Amygdala (tissue), 56 donors: ENCODE measurements around the gene REPS1.
"Not testable (repeated sequence)": the region's sequence is repeated elsewhere in the genome, so short reads cannot be mapped to it uniquely, and the experiment has no call there.

Experiments
- DNase-seq, 56 donors: peaks; one replicate each; lab custom pipeline; 2025; lab: John Stamatoyannopoulos, UW

REPS1 gene

GRCh38 chr6:139008117-139008516, 20.1 kb upstream of the REPS1 start:
- no peak for DNase-seq

GRCh38 chr6:139007428-139007827, 19.4 kb upstream of the REPS1 start:
- no peak for DNase-seq

- DNase-seq, result no peak
Observed at GRCh38 chr6:139006477-139006876, 18.4 kb upstream of the REPS1 start.

GRCh38 chr6:139003751-139004150, 15.7 kb upstream of the REPS1 start:
- no peak for DNase-seq

GRCh38 chr6:138999949-139000725, 12.1 kb upstream of the REPS1 start:
- no peak for DNase-seq

GRCh38 chr6:138997136-138997535, 9.1 kb upstream of the REPS1 start:
- no peak for DNase-seq

- DNase-seq, result no peak
Observed at GRCh38 chr6:138996524-138996923, 8.5 kb upstream of the REPS1 start.

GRCh38 chr6:138993410-138993809, 5.4 kb upstream of the REPS1 start:
- not testable (repeated sequence) for DNase-seq

GRCh38 chr6:138992965-138993364, 4.9 kb upstream of the REPS1 start:
- not testable (repeated sequence) for DNase-seq

GRCh38 chr6:138991206-138991605, 3.2 kb upstream of the REPS1 start:
- no peak for DNase-seq

- no peak for DNase-seq
Observed at GRCh38 chr6:138989098-138989983, 1.3 kb upstream of the REPS1 start.

GRCh38 chr6:138988469-138988834, 399 bp upstream of the REPS1 start:
- DNase-seq, result no peak

GRCh38 chr6:138987080-138987642, 892 bp downstream of the REPS1 start:
- peak in 13 of 56 donors; percentile 6 to 61 (median 36) for DNase-seq

GRCh38 chr6:138986578-138986977, 1.5 kb downstream of the REPS1 start:
- DNase-seq, result no peak

GRCh38 chr6:138981416-138981815, 6.6 kb downstream of the REPS1 start:
- DNase-seq, result no peak

- no peak for DNase-seq
Observed at GRCh38 chr6:138979813-138980668, 8.0 kb downstream of the REPS1 start.

- no peak for DNase-seq
Observed at GRCh38 chr6:138979365-138979764, 8.7 kb downstream of the REPS1 start.

GRCh38 chr6:138978229-138978628, 9.8 kb downstream of the REPS1 start:
- no peak for DNase-seq

- no peak for DNase-seq
Observed at GRCh38 chr6:138977646-138978167, 10.3 kb downstream of the REPS1 start.

- DNase-seq, result no peak
Observed at GRCh38 chr6:138977242-138977641, 10.8 kb downstream of the REPS1 start.
